ENCODE data around the gene ITGAX. TPM values are rescaled to one million over a fixed set of nuclear protein-coding genes. Genes with fewer than 3 reads are reported as not detected.
"Not testable (repeated sequence)": the region's sequence is repeated elsewhere in the genome, so short reads cannot be mapped to it uniquely, and the experiment has no call there.

ITGAX gene
- total and polyA plus RNA-seq, 10 of the 15 experiments (the other 5 are each of a cell fraction or from before 2014, with no cell fraction given): 1.6 to 37.9 (median 17.9) TPM

GRCh38 chr16:31416371-31416770 lies 61.4 kb downstream of the ITGAX start:
- Histone ChIP-seq H3K36me3 (ENCODE audit: control insufficient read depth in 2 of 2, insufficient read depth in 2 of 2, low read length in 1 of 2) (no peaks in the 10 kb centered on the region), H3K27me3 (replicated peaks in 1 of 2; ENCODE audit: control insufficient read depth in 2 of 2, insufficient read depth in 2 of 2, low read length in 1 of 2) (no peaks in the 10 kb centered on the region; a peak in 1 of 4 replicates), H4K20me1 (ENCODE audit: control insufficient read depth, insufficient read depth) (no peaks in the 10 kb centered on the region), H2AFZ (ENCODE audit: control insufficient read depth, low read depth, low read length) (no peak overlapping the region), H3K79me2 (ENCODE audit: control insufficient read depth, insufficient read depth, low read length) (no peaks in the 10 kb centered on the region), H3K4me2 (ENCODE audit: control insufficient read depth, insufficient read depth) (no peak overlapping the region), H3K4me3 (no peak overlapping the region), H3K4me1 (ENCODE audit: control insufficient read depth, insufficient read depth, low read length) (peaks cover 23% of the 10 kb centered on the region), H3K9ac (ENCODE audit: control insufficient read depth, insufficient read depth, low read length) (no peak overlapping the region), H3K27ac (ENCODE audit: control insufficient read depth, insufficient read depth) (no peak overlapping the region), H3K9me3 (replicated peaks; ENCODE audit: control insufficient read depth, insufficient read depth, low read length) (peaks cover 2% of the 10 kb centered on the region; the same call in 2 of the 3 replicates)
- ChIA-PET CTCF (no interaction called here), RAD21 (ENCODE audit: unreplicated experiment) (no interaction called here), SMC1A (ENCODE audit: uncharacterized antibody, unreplicated experiment) (no interaction called here), POLR2A (interaction anchor here (0.5 to 1.0 kb wide), 3 partner anchors 9 to 48 kb away, joined by 3 to 6 read pairs (median 3); no protein-coding TSS in a partner anchor)
- intact Hi-C loops (cut with micrococcal nuclease; ENCODE audit: unreplicated experiment) (no loop called here), in situ Hi-C loops (cut with MboI) (no loop called here)
- no peak for TF ChIP-seq CHD4 (IDR thresholded peaks at IDR 0.05)
- TF ChIP-seq PRDM15 (CRISPR knock-in tag; IDR thresholded peaks at IDR 0.05): no peak
- TF ChIP-seq BCLAF1 (IDR thresholded peaks at IDR 0.05): no peak
- TF ChIP-seq MYB (IDR thresholded peaks at IDR 0.05; ENCODE audit: borderline replicate concordance, low read depth, low read length): no peak
- no peak for TF ChIP-seq POU2F2 (IDR thresholded peaks at IDR 0.05; ENCODE audit: borderline replicate concordance, low read depth, low read length)
- no peak for TF ChIP-seq BCL11A (IDR thresholded peaks at IDR 0.05; ENCODE audit: low read depth, low read length)
- no peak for FAIRE-seq
- BruUV-seq (replicated peaks): no TSS peak
- WGBS (ENCODE audit: insufficient coverage, insufficient replicate concordance, low lambda C conversion rate, missing lambda C conversion rate): 29% methylated on average over 11 of the region's 11 CpGs
- no peak for DNase-seq (ENCODE audit: low read depth, low spot score)
- ATAC-seq: no peak

GRCh38 chr16:31417036-31417435 lies 62.1 kb downstream of the ITGAX start:
- H3K4me3 ChIP-seq; H3K36me3 ChIP-seq (ENCODE audit: control insufficient read depth in 2 of 2, insufficient read depth in 2 of 2, low read length in 1 of 2); in situ Hi-C loops (cut with MboI); H3K27me3 ChIP-seq (replicated peaks in 1 of 2; ENCODE audit: control insufficient read depth in 2 of 2, insufficient read depth in 2 of 2, low read length in 1 of 2); H4K20me1 ChIP-seq (ENCODE audit: control insufficient read depth, insufficient read depth); H2AFZ ChIP-seq (ENCODE audit: control insufficient read depth, low read depth, low read length); H3K4me2 ChIP-seq (ENCODE audit: control insufficient read depth, insufficient read depth); H3K27ac ChIP-seq (ENCODE audit: control insufficient read depth, insufficient read depth); H3K9ac ChIP-seq (ENCODE audit: control insufficient read depth, insufficient read depth, low read length); intact Hi-C loops (cut with micrococcal nuclease; ENCODE audit: unreplicated experiment); FAIRE-seq; BruUV-seq (replicated peaks); ATAC-seq; CTCF ChIA-PET; H3K9me3 ChIP-seq (replicated peaks; ENCODE audit: control insufficient read depth, insufficient read depth, low read length); DNase-seq (ENCODE audit: low read depth, low spot score); H3K79me2 ChIP-seq (ENCODE audit: control insufficient read depth, insufficient read depth, low read length): not testable (repeated sequence)
- ChIA-PET SMC1A (ENCODE audit: uncharacterized antibody, unreplicated experiment) (interaction anchor here (0.6 kb wide), 1 partner anchor 9 kb away, joined by 3 read pairs; no protein-coding TSS in a partner anchor), POLR2A (interaction anchor here (0.6 kb wide), 1 partner anchor 49 kb away, joined by 3 read pairs; no protein-coding TSS in a partner anchor), RAD21 (ENCODE audit: unreplicated experiment) (interaction anchor here (0.6 kb wide), 1 partner anchor 31 kb away, joined by 3 read pairs; no protein-coding TSS in a partner anchor)
- WGBS (ENCODE audit: insufficient coverage, insufficient replicate concordance, low lambda C conversion rate, missing lambda C conversion rate): 68% methylated on average over 2 of the region's 2 CpGs
- peaks cover 23% of the 10 kb centered on the region for H3K4me1 ChIP-seq (ENCODE audit: control insufficient read depth, insufficient read depth, low read length)

Data from GM12878 (cell line).